ENCODE results near the gene MSH2.
"Not testable (repeated sequence)": the region's sequence is repeated elsewhere in the genome, so short reads cannot be mapped to it uniquely, and the experiment has no call there.

Gene MSH2

GRCh38 chr2:47402805-47403608 lies at the start of gene MSH2:
Gene MSH2 (plus strand): TSS chr2:47403156. CDS start chr2:47403192, 36 bp downstream.
- peak; percentile 87 for DNase-seq (ENCODE audit: low spot score)

GRCh38 chr2:47354013-47354847 lies 48.7 kb upstream of the MSH2 start:
- DNase-seq (ENCODE audit: low spot score), result no peak

- DNase-seq (ENCODE audit: low spot score), result no peak
These were observed 48.1 kb upstream of the MSH2 start for GRCh38 chr2:47354848-47355204.

GRCh38 chr2:47357483-47357882 lies 45.5 kb upstream of the MSH2 start:
- peak; percentile 21 for DNase-seq (ENCODE audit: low spot score)

GRCh38 chr2:47359375-47359868 lies 43.5 kb upstream of the MSH2 start:
- no peak for DNase-seq (ENCODE audit: low spot score)

GRCh38 chr2:47360283-47360682 lies 42.7 kb upstream of the MSH2 start:
- DNase-seq (ENCODE audit: low spot score), result no peak

GRCh38 chr2:47360927-47361326 lies 42.0 kb upstream of the MSH2 start:
- no peak for DNase-seq (ENCODE audit: low spot score)

GRCh38 chr2:47361505-47362229 lies 41.3 kb upstream of the MSH2 start:
- not testable (repeated sequence) for DNase-seq (ENCODE audit: low spot score)

GRCh38 chr2:47373747-47374146 lies 29.2 kb upstream of the MSH2 start:
- no peak for DNase-seq (ENCODE audit: low spot score)

GRCh38 chr2:47375307-47375706 lies 27.6 kb upstream of the MSH2 start:
- DNase-seq (ENCODE audit: low spot score), result no peak

GRCh38 chr2:47379384-47379783 lies 23.6 kb upstream of the MSH2 start:
- DNase-seq (ENCODE audit: low spot score), result no peak

- no peak for DNase-seq (ENCODE audit: low spot score)
These were observed 21.5 kb upstream of the MSH2 start for GRCh38 chr2:47381408-47381807.

- no peak for DNase-seq (ENCODE audit: low spot score)
These were observed 16.4 kb upstream of the MSH2 start for GRCh38 chr2:47386551-47386950.

GRCh38 chr2:47388888-47389287 lies 14.1 kb upstream of the MSH2 start:
- no peak for DNase-seq (ENCODE audit: low spot score)

GRCh38 chr2:47389692-47390091 lies 13.3 kb upstream of the MSH2 start:
- no peak for DNase-seq (ENCODE audit: low spot score)

- no peak for DNase-seq (ENCODE audit: low spot score)
These were observed 984 bp upstream of the MSH2 start for GRCh38 chr2:47401789-47402554.

GRCh38 chr2:47402555-47402804 lies 476 bp upstream of the MSH2 start:
- peak; percentile 26 for DNase-seq (ENCODE audit: low spot score)

GRCh38 chr2:47403609-47404193 lies 745 bp downstream of the MSH2 start:
- peak; percentile 13 for DNase-seq (ENCODE audit: low spot score)

- DNase-seq (ENCODE audit: low spot score), result no peak
These were observed 1.4 kb downstream of the MSH2 start for GRCh38 chr2:47404356-47404755.

GRCh38 chr2:47405757-47406156 lies 2.8 kb downstream of the MSH2 start:
- DNase-seq (ENCODE audit: low spot score), result no peak

GRCh38 chr2:47406649-47407330 lies 3.8 kb downstream of the MSH2 start:
- not testable (repeated sequence) for DNase-seq (ENCODE audit: low spot score)
